ENCODE data around the gene JCHAIN.
A peak's percentile ranks its signal among the peaks of the same experiment; 100 is the strongest.
"Not testable (repeated sequence)": the region's sequence is repeated elsewhere in the genome, so short reads cannot be mapped to it uniquely, and the experiment has no call there.

JCHAIN gene

GRCh38 chr4:70687821-70688794 is 21.8 kb upstream of the JCHAIN start, which contains the start of gene UTP3:
TSS of gene UTP3 (plus strand) at chr4:70688532. CDS start at chr4:70688678, 146 bp downstream.
- peak; percentile 98 for DNase-seq

- DNase-seq: no peak
These were observed 21.1 kb upstream of the JCHAIN start for GRCh38 chr4:70687392-70687791.

- DNase-seq: not testable (repeated sequence)
These were observed 15.8 kb upstream of the JCHAIN start for GRCh38 chr4:70682142-70682541.

- no peak for DNase-seq
These were observed 15.4 kb upstream of the JCHAIN start for GRCh38 chr4:70681704-70682103.

- DNase-seq: no peak
These were observed 14.6 kb upstream of the JCHAIN start for GRCh38 chr4:70680934-70681333.

GRCh38 chr4:70678383-70678999 is 12.2 kb upstream of the JCHAIN start:
- DNase-seq: no peak

GRCh38 chr4:70676554-70677090 is 10.3 kb upstream of the JCHAIN start:
- no peak for DNase-seq

- DNase-seq: no peak
These were observed 8.4 kb upstream of the JCHAIN start for GRCh38 chr4:70674731-70675130.

- no peak for DNase-seq
These were observed 7.9 kb upstream of the JCHAIN start for GRCh38 chr4:70674191-70674590.

- DNase-seq: no peak
These were observed 4.8 kb upstream of the JCHAIN start for GRCh38 chr4:70671091-70671490.

GRCh38 chr4:70670332-70671014 is 4.2 kb upstream of the JCHAIN start:
- no peak for DNase-seq

- DNase-seq: no peak
These were observed 1.6 kb upstream of the JCHAIN start for GRCh38 chr4:70667740-70668535.

GRCh38 chr4:70661309-70661922 is 4.9 kb downstream of the JCHAIN start:
- not testable (repeated sequence) for DNase-seq

GRCh38 chr4:70660106-70660505 is 6.2 kb downstream of the JCHAIN start:
- DNase-seq: no peak

GRCh38 chr4:70658418-70658817 is 7.9 kb downstream of the JCHAIN start:
- no peak for DNase-seq

GRCh38 chr4:70657326-70657725 is 9.0 kb downstream of the JCHAIN start:
- DNase-seq: no peak

GRCh38 chr4:70654605-70655011 is 11.7 kb downstream of the JCHAIN start:
- DNase-seq: no peak

GRCh38 chr4:70651864-70652506 is 14.3 kb downstream of the JCHAIN start:
- no peak for DNase-seq

GRCh38 chr4:70650741-70651140 is 15.6 kb downstream of the JCHAIN start:
- DNase-seq: not testable (repeated sequence)

- no peak for DNase-seq
These were observed 26.1 kb downstream of the JCHAIN start for GRCh38 chr4:70640192-70640591.

GRCh38 chr4:70637239-70637913 is 28.9 kb downstream of the JCHAIN start:
- DNase-seq: no peak
